ENCODE results near the gene FOXO6.

The FOXO6 gene

GRCh38 chr1:41343790-41344699 lies 17.2 kb upstream of the FOXO6 start:
- no peak overlapping the region for H2AFZ ChIP-seq (ENCODE audit: low read length)

GRCh38 chr1:41344708-41345159 lies 16.5 kb upstream of the FOXO6 start:
- no peaks in the 10 kb centered on the region for H4K20me1 ChIP-seq (ENCODE audit: insufficient read depth, low read length)
- no peak overlapping the region for H3K9ac ChIP-seq (ENCODE audit: low read length)
- no peak overlapping the region for H2AFZ ChIP-seq (ENCODE audit: low read length)
- no peaks in the 10 kb centered on the region for H3K4me1 ChIP-seq (ENCODE audit: insufficient read depth, low read length, severe bottlenecking)
- H3K36me3 ChIP-seq (ENCODE audit: insufficient read depth, low read length) = no peaks in the 10 kb centered on the region
- H3K4me3 ChIP-seq (ENCODE audit: low read depth, low read length, poor library complexity, severe bottlenecking) = no peak overlapping the region
- H3K27me3 ChIP-seq (ENCODE audit: insufficient read depth, low read length) = peaks cover 4% of the 10 kb centered on the region; the same call in 1 of the 2 replicates
- no peaks in the 10 kb centered on the region for H3K9me3 ChIP-seq (ENCODE audit: low read length)
- no peaks in the 10 kb centered on the region for H3F3A ChIP-seq (ENCODE audit: insufficient read depth, low read length)
- H3K9me2 ChIP-seq (ENCODE audit: low read depth, low read length) = no peaks in the 10 kb centered on the region
- no peaks in the 10 kb centered on the region for H3K79me2 ChIP-seq (ENCODE audit: insufficient read depth, low read length)
- no peak overlapping the region for H3K27ac ChIP-seq (ENCODE audit: low read depth, low read length, poor library complexity, severe bottlenecking)
- TF ChIP-seq, protein P1, sequence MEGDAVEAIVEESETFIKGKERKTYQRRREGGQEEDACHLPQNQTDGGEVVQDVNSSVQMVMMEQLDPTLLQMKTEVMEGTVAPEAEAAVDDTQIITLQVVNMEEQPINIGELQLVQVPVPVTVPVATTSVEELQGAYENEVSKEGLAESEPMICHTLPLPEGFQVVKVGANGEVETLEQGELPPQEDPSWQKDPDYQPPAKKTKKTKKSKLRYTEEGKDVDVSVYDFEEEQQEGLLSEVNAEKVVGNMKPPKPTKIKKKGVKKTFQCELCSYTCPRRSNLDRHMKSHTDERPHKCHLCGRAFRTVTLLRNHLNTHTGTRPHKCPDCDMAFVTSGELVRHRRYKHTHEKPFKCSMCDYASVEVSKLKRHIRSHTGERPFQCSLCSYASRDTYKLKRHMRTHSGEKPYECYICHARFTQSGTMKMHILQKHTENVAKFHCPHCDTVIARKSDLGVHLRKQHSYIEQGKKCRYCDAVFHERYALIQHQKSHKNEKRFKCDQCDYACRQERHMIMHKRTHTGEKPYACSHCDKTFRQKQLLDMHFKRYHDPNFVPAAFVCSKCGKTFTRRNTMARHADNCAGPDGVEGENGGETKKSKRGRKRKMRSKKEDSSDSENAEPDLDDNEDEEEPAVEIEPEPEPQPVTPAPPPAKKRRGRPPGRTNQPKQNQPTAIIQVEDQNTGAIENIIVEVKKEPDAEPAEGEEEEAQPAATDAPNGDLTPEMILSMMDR (IDR thresholded peaks at IDR 0.05; ENCODE audit: low read length) = no peak
- no peak for TF ChIP-seq EZH2 (IDR thresholded peaks at IDR 0.05; ENCODE audit: borderline replicate concordance, low read length)
- H3K4me2 ChIP-seq (ENCODE audit: low read length) = no peak overlapping the region

More at GRCh38 chr1:41343790-41344699, 17.2 kb upstream of the FOXO6 start:
- no peaks in the 10 kb centered on the region for H3K4me1 ChIP-seq (ENCODE audit: insufficient read depth, low read length, severe bottlenecking)
- H3K4me2 ChIP-seq (ENCODE audit: low read length) = no peak overlapping the region
- no peak overlapping the region for H3K27ac ChIP-seq (ENCODE audit: low read depth, low read length, poor library complexity, severe bottlenecking)
- no peak overlapping the region for H3K4me3 ChIP-seq (ENCODE audit: low read depth, low read length, poor library complexity, severe bottlenecking)
- no peaks in the 10 kb centered on the region for H4K20me1 ChIP-seq (ENCODE audit: insufficient read depth, low read length)
- H3K9ac ChIP-seq (ENCODE audit: low read length) = no peak overlapping the region
- no peaks in the 10 kb centered on the region for H3K9me2 ChIP-seq (ENCODE audit: low read depth, low read length)
- no peak for TF ChIP-seq EZH2 (IDR thresholded peaks at IDR 0.05; ENCODE audit: borderline replicate concordance, low read length)
- TF ChIP-seq, protein P1 (IDR thresholded peaks at IDR 0.05; ENCODE audit: low read length) = no peak
- no peaks in the 10 kb centered on the region for H3K9me3 ChIP-seq (ENCODE audit: low read length)
- no peaks in the 10 kb centered on the region for H3K36me3 ChIP-seq (ENCODE audit: insufficient read depth, low read length)
- H3K27me3 ChIP-seq (ENCODE audit: insufficient read depth, low read length) = peaks cover 4% of the 10 kb centered on the region; the same call in 1 of the 2 replicates
- H3F3A ChIP-seq (ENCODE audit: insufficient read depth, low read length) = no peaks in the 10 kb centered on the region
- H3K79me2 ChIP-seq (ENCODE audit: insufficient read depth, low read length) = no peaks in the 10 kb centered on the region

- TF ChIP-seq, protein P1 (IDR thresholded peaks at IDR 0.05; ENCODE audit: low read length) = no peak
- TF ChIP-seq EZH2 (IDR thresholded peaks at IDR 0.05; ENCODE audit: borderline replicate concordance, low read length) = no peak
- Histone ChIP-seq H4K20me1 (ENCODE audit: insufficient read depth, low read length) (no peaks in the 10 kb centered on the region), H3K4me2 (ENCODE audit: low read length) (no peak overlapping the region), H3K9me3 (ENCODE audit: low read length) (no peaks in the 10 kb centered on the region), H3K4me1 (ENCODE audit: insufficient read depth, low read length, severe bottlenecking) (no peaks in the 10 kb centered on the region), H3K36me3 (ENCODE audit: insufficient read depth, low read length) (no peaks in the 10 kb centered on the region), H3K27me3 (ENCODE audit: insufficient read depth, low read length) (0 out of 2 replicates have a peak, but pooled peaks cover 4% of the 10 kb centered on the region), H3K4me3 (ENCODE audit: low read depth, low read length, poor library complexity, severe bottlenecking) (no peak overlapping the region), H3K79me2 (ENCODE audit: insufficient read depth, low read length) (no peaks in the 10 kb centered on the region), H3K9me2 (ENCODE audit: low read depth, low read length) (no peaks in the 10 kb centered on the region), H2AFZ (ENCODE audit: low read length) (no peak overlapping the region), H3K9ac (ENCODE audit: low read length) (no peak overlapping the region), H3K27ac (ENCODE audit: low read depth, low read length, poor library complexity, severe bottlenecking) (no peak overlapping the region), H3F3A (ENCODE audit: insufficient read depth, low read length) (no peaks in the 10 kb centered on the region)
Measured at GRCh38 chr1:41345434-41346075, 15.7 kb upstream of the FOXO6 start.
